ENCODE data around the gene DSCAML1.

DNA sequence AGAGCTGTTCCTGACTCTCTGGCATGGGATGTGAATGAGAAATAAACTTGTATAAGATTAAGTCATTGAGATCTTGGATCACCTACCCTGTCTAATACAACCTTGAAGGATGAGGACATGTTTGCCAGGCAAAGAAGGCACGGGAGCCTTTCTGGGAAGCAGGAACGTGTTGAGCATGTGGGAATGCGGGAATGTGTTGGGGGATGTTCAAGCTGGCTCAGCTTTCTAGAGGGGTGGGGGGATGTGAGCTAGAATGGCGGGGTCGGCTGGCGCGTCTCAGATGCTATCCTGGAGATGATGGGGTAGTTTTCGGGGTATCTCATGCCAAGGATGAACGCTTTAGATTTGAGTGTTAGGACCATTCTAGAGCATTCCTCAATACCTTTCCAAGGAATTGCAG lies 227.1 kb downstream of the DSCAML1 start:
- TF ChIP-seq, protein P1, sequence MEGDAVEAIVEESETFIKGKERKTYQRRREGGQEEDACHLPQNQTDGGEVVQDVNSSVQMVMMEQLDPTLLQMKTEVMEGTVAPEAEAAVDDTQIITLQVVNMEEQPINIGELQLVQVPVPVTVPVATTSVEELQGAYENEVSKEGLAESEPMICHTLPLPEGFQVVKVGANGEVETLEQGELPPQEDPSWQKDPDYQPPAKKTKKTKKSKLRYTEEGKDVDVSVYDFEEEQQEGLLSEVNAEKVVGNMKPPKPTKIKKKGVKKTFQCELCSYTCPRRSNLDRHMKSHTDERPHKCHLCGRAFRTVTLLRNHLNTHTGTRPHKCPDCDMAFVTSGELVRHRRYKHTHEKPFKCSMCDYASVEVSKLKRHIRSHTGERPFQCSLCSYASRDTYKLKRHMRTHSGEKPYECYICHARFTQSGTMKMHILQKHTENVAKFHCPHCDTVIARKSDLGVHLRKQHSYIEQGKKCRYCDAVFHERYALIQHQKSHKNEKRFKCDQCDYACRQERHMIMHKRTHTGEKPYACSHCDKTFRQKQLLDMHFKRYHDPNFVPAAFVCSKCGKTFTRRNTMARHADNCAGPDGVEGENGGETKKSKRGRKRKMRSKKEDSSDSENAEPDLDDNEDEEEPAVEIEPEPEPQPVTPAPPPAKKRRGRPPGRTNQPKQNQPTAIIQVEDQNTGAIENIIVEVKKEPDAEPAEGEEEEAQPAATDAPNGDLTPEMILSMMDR (IDR thresholded peaks at IDR 0.05) = no peak
- TF ChIP-seq POLR2A (IDR thresholded peaks at IDR 0.05) = no peak
- TF ChIP-seq POLR2AphosphoS5 (IDR thresholded peaks at IDR 0.05) = no peak
- TF ChIP-seq EP300 (IDR thresholded peaks at IDR 0.05; ENCODE audit: low read depth) = no peak
